ENCODE measurements around the gene COL20A1.

The COL20A1 gene

GRCh38 chr20:63261060-63261794, 31.8 kb upstream of the COL20A1 start:
- no peak for DNase-seq

- DNase-seq = no peak
Observed at GRCh38 chr20:63261795-63262528, 31.0 kb upstream of the COL20A1 start.

- DNase-seq = no peak
Observed at GRCh38 chr20:63262836-63263235, 30.1 kb upstream of the COL20A1 start.

DNA sequence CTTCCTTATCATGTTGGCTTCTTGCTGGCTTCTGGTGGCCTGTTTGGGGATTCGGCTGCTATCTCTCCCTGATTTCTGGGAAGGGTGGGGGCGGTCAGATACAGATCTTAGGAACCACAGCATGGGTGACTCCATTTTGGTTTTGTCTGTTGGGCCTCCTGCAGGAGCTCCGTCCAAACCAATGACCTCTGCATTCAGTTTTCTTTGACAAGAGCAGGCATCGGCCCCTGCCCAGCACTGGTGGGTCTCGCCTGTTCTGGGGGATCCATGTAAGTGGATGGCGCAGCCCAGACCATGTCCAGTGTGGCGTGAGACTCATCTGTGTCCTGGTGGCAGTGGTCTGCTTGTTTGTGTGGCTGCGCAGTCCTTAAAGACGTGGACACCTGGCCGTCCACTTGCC, 29.0 kb upstream of the COL20A1 start:
- no peak for DNase-seq

DNA sequence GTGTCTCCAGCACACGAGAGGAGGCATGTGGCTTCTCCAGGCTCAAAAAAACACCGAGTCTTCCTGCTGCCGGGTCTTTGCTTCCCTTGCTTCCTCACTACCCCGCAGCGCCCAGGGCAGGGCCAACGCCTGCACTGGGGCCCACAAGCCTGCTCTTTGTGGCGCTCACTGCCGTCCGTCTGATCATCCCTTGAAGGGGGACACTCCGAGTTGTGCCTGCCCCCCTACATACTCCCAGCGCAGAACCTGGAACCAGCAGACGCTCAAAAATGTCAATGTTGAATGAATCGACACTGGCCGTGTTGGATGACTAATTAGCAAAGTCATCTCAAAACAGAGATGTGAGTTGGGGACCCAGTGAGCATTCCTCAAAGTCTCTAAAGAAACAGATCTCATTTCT, 28.5 kb upstream of the COL20A1 start:
- no peak for DNase-seq

- DNase-seq = no peak
Observed at GRCh38 chr20:63265891-63266515, 27.0 kb upstream of the COL20A1 start.

DNA sequence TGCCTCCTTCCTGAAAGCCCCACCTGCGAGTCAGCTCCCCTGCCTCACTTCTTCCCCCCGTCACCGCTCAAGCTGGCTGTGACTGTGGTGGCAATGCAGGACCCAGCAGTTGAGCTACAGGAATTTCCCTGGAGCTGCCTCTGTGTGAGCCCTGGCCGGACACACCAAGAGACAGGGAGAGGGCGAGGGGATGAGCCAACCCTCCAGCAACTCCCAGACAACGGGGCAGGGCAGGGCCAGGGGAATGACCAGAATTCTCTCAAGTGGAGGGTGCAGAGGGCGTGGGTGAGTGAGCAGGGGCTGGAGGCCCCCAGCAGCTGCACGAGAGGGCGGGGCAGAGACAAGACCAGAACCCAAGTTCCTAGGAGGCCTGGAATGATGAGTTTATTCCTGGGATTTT, 25.3 kb upstream of the COL20A1 start:
- no peak for DNase-seq

DNA sequence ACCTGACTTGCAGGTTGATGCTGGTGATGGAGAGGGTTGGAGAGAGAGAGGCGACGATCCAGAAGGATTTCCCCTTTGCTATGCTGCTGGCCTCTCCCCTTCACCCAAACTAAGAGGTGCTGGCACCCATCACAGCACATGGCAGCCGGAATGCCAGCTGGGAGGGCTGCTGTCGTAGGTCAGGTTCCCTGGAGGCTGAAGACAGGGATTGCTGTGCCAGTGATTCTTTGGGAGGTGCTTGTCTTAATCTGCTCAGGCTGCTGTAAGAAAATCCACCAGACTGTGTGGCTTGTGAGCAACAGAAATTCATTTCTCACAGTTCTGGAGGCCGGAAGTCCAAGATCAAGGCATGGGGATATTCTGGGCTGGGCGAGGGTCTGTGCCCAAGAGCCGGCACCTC, 24.7 kb upstream of the COL20A1 start:
- no peak for DNase-seq

DNA sequence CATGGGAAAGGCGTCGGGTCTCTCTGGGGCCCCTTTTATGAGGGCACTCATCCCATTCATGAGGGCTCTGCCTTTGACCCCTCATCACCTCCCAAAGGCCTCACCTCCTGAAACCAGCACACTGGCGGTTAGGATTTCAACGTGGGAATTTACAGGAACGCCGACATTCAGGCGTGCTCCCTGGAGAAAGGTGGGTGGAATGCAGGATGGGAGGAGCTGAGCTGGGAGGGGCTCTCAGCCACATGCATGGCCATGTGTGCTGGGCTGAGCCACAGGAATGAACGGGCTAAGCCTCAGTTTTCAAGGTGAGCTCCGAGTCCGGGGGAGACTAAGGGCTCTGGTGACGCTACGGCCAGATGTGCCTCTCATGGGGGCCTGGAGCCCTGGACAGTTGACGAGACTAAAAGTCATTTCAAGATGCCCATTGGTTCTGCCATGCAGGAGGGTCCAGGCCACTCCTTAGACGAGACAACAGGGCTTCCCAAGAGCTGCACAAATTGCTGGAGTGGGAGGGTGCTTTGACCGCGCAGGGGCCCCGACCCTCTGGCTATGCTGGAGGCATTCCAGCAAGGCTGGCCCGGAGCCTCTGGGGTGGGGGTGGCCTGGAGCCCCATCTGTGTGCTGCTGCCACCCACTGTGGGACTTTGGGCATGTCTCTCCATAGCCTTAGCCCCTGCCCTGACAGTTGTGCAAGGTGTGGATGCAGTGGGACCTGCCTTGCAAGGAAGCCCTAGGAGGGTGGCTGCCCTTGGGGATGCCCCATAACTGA, 24.1 kb upstream of the COL20A1 start:
- DNase-seq = no peak

GRCh38 chr20:63269724-63270123, 23.3 kb upstream of the COL20A1 start:
- DNase-seq = no peak

DNA sequence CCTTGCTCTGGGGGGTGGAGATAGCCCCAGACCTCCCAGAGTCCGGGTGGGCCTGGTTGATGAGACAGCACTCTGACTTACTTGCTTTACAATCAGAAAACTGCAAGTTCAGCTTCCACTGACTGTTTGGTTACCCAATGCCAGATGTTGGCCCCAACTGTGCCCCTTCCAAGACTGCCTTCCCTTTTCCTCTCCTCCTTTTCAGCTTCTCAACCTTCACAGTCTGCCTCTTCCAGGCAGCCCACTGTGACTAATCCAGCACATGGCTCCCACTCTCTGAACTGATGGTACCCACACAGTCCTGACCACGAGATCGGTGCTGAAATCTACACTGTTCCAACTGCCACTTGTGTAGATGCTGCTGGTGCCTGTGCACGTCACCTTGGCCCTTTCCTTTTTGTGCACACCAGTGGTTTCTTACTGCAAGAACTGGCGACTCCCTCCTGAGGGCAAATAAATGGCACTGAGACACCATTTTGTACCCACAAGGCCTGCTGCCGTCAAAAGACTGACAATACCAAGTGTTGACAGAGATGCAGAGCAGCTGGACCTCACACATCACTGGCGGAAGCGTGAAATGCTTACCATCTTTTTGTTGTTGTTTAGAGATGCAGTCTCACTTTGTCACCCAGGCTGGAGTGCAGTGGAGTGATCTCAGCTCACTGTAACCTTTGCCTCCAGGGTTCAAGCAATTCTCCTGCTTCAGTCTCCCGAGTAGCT, 22.2 kb upstream of the COL20A1 start:
- DNase-seq = no peak

GRCh38 chr20:63272105-63273058, 20.6 kb upstream of the COL20A1 start, which contains the start of gene ARFGAP1:
ARFGAP1 (plus strand) TSS chr20:63272813; CDS start chr20:63275581, 2,768 bp downstream.
- peak; percentile 88 for DNase-seq

GRCh38 chr20:63273059-63273579, 19.9 kb upstream of the COL20A1 start:
- no peak for DNase-seq

- no peak for DNase-seq
Observed at GRCh38 chr20:63273635-63274380, 19.2 kb upstream of the COL20A1 start.

- DNase-seq = no peak
Observed at GRCh38 chr20:63274381-63275228, 18.4 kb upstream of the COL20A1 start.

DNA sequence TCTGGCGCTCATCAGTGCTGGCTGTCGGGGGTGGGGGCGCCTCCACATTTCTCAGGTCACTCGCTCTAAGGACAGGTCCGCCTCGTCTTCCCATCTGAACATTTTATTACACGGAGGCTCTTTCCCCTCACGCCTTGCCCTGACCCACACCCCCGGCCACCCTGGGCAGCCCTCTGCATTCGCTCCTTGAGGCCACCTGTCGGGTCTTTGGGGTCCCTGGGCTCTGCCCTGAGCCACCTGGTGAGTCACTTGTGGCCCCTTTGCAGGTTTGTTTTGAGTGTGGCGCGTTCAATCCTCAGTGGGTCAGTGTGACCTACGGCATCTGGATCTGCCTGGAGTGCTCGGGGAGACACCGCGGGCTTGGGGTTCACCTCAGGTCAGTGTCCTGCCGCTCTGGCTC, 17.2 kb upstream of the COL20A1 start:
- no peak for DNase-seq

DNA sequence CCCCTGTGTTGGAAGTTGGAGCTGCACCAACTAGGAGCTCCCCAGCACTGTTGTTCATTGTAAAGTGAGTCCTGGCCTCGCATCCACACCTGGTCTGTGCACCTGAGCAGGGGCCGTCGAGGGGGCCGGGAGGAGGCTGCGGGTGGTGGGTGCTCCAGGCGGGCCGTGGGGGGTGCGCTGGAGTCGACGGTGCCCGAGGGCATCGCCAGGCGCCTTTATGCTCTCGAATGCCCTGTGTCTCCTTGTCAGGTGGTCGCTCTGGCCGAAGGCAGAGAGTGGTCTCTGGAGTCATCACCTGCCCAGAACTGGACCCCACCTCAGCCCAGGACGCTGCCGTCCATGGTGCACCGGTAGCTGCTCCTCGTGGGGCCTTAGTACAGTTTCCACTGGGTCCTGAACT, 16.0 kb upstream of the COL20A1 start:
- DNase-seq = no peak

- no peak for DNase-seq
Observed at GRCh38 chr20:63277466-63278272, 15.3 kb upstream of the COL20A1 start.

Data from stimulated activated CD4-positive, alpha-beta T cell treated with anti-CD3 and anti-CD28 coated beads, Interleukin-12 subunit alpha, Interleukin-12 subunit beta, amount 100 ng/mL, for 4 hours (primary cell).